GM19035 (cell line): ENCODE results near the gene SETSIP.
"Not testable (repeated sequence)": the region's sequence is repeated elsewhere in the genome, so short reads cannot be mapped to it uniquely, and the experiment has no call there.

Experiments used
- ATAC-seq: cut with Tn5 transposase; IDR thresholded peaks from one replicate; pipeline ENCODE4 v1.9.1; 2021; ENCODE audit not compliant: unreplicated experiment

The SETSIP gene

GRCh38 chr1:92075311-92075710 lies at the start of gene SETSIP:
SETSIP (minus strand) TSS chr1:92075411; CDS start chr1:92075411, 0 bp downstream.
- no peak for ATAC-seq

- ATAC-seq, result no peak
Observed at GRCh38 chr1:92123868-92124267, 48.7 kb upstream of the SETSIP start.

GRCh38 chr1:92118826-92119225 lies 43.6 kb upstream of the SETSIP start:
- no peak for ATAC-seq

GRCh38 chr1:92117526-92117925 lies 42.3 kb upstream of the SETSIP start:
- no peak for ATAC-seq

GRCh38 chr1:92108631-92109030 lies 33.4 kb upstream of the SETSIP start:
- no peak for ATAC-seq

GRCh38 chr1:92105546-92106081 lies 30.4 kb upstream of the SETSIP start:
- no peak for ATAC-seq

- no peak for ATAC-seq
Observed at GRCh38 chr1:92096317-92096716, 21.1 kb upstream of the SETSIP start.

- no peak for ATAC-seq
Observed at GRCh38 chr1:92095874-92096273, 20.7 kb upstream of the SETSIP start.

GRCh38 chr1:92094595-92094994 lies 19.4 kb upstream of the SETSIP start:
- no peak for ATAC-seq

GRCh38 chr1:92094090-92094489 lies 18.9 kb upstream of the SETSIP start:
- no peak for ATAC-seq

- no peak for ATAC-seq
Observed at GRCh38 chr1:92091625-92092024, 16.4 kb upstream of the SETSIP start.

- ATAC-seq, result no peak
Observed at GRCh38 chr1:92087542-92087941, 12.3 kb upstream of the SETSIP start.

GRCh38 chr1:92085727-92086126 lies 10.5 kb upstream of the SETSIP start:
- no peak for ATAC-seq

- ATAC-seq, result no peak
Observed at GRCh38 chr1:92084651-92085050, 9.4 kb upstream of the SETSIP start.

GRCh38 chr1:92081031-92081430 lies 5.8 kb upstream of the SETSIP start:
- ATAC-seq, result no peak

- peak; percentile 98 for ATAC-seq
Observed at GRCh38 chr1:92080128-92080985, 5.1 kb upstream of the SETSIP start, which contains the start of gene BTBD8. BTBD8 (plus strand) TSS chr1:92080345; CDS start chr1:92080572, 227 bp downstream.

GRCh38 chr1:92079441-92079840 lies 4.2 kb upstream of the SETSIP start:
- ATAC-seq, result no peak

- ATAC-seq, result not testable (repeated sequence)
Observed at GRCh38 chr1:92078077-92078476, 2.9 kb upstream of the SETSIP start.

GRCh38 chr1:92076363-92076762 lies 1.2 kb upstream of the SETSIP start:
- no peak for ATAC-seq

- ATAC-seq, result not testable (repeated sequence)
Observed at GRCh38 chr1:92074446-92074845, 765 bp downstream of the SETSIP start.

GRCh38 chr1:92070892-92071291 lies 4.3 kb downstream of the SETSIP start:
- ATAC-seq, result no peak

- ATAC-seq, result no peak
Observed at GRCh38 chr1:92066321-92066720, 8.9 kb downstream of the SETSIP start.
